ENCODE measurements around the gene GATAD2B.

GRCh38 chr1:153957744-153958110 lies 35.0 kb upstream of the GATAD2B start:
- TF ChIP-seq ZNF423 (CRISPR knock-in tag; IDR thresholded peaks at IDR 0.05) (no peak), CTCF (IDR thresholded peaks at IDR 0.05) (no peak), SMAD4 (CRISPR knock-in tag; IDR thresholded peaks at IDR 0.05) (no peak), ZNF121 (CRISPR knock-in tag; IDR thresholded peaks at IDR 0.05) (no peak), AFF4 (CRISPR knock-in tag; IDR thresholded peaks at IDR 0.05; ENCODE audit: borderline replicate concordance) (no peak), NR2C2 (CRISPR knock-in tag; IDR thresholded peaks at IDR 0.05) (no peak)
- TF ChIP-seq, protein P1, sequence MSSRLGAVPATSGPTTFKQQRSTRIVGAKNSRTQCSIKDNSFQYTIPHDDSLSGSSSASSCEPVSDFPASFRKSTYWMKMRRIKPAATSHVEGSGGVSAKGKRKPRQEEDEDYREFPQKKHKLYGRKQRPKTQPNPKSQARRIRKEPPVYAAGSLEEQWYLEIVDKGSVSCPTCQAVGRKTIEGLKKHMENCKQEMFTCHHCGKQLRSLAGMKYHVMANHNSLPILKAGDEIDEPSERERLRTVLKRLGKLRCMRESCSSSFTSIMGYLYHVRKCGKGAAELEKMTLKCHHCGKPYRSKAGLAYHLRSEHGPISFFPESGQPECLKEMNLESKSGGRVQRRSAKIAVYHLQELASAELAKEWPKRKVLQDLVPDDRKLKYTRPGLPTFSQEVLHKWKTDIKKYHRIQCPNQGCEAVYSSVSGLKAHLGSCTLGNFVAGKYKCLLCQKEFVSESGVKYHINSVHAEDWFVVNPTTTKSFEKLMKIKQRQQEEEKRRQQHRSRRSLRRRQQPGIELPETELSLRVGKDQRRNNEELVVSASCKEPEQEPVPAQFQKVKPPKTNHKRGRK (CRISPR knock-in tag; IDR thresholded peaks at IDR 0.05; ENCODE audit: borderline replicate concordance) = no peak
- TF ChIP-seq, protein P2, sequence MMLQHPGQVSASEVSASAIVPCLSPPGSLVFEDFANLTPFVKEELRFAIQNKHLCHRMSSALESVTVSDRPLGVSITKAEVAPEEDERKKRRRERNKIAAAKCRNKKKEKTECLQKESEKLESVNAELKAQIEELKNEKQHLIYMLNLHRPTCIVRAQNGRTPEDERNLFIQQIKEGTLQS (CRISPR knock-in tag; conservative IDR thresholded peaks at IDR 0.05) = no peak
- TF ChIP-seq, protein P3, sequence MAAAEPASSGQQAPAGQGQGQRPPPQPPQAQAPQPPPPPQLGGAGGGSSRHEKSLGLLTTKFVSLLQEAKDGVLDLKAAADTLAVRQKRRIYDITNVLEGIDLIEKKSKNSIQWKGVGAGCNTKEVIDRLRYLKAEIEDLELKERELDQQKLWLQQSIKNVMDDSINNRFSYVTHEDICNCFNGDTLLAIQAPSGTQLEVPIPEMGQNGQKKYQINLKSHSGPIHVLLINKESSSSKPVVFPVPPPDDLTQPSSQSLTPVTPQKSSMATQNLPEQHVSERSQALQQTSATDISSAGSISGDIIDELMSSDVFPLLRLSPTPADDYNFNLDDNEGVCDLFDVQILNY (CRISPR knock-in tag; IDR thresholded peaks at IDR 0.05) = no peak

Measured in WTC11 (cell line).